Hepatocyte (in vitro differentiated cells): ENCODE measurements around the gene VCL. TPM values are rescaled to one million over a fixed set of nuclear protein-coding genes. Genes with fewer than 3 reads are reported as not detected.
A peak's percentile ranks its signal among the peaks of the same experiment; 100 is the strongest.
"Not testable (repeated sequence)": the region's sequence is repeated elsewhere in the genome, so short reads cannot be mapped to it uniquely, and the experiment has no call there.

Experiments
- DNase-seq: peaks from one replicate; pipeline ENCODE4 v3.0.0-alpha.2; 2016; ENCODE audit warnings: low spot score
- H2AFZ ChIP-seq: fragments of 200-600 bp; sonication (generic); 2 replicates; pipeline ENCODE4 v1.6.0; 2016; ENCODE audit warnings: antibody characterized with exemption, mild to moderate bottlenecking
- H3K27ac ChIP-seq: fragments of 200-600 bp; sonication (generic); 2 replicates; pipeline ENCODE4 v1.5.1; 2016; ENCODE audit warnings: mild to moderate bottlenecking
- H3K27me3 ChIP-seq: fragments of 200-600 bp; sonication (generic); 2 replicates; pipeline ENCODE4 v1.6.1; 2016
- H3K36me3 ChIP-seq: fragments of 200-600 bp; sonication (generic); replicated peaks from 2 replicates; pipeline ENCODE4 v1.5.1; 2016; ENCODE audit warnings: low read depth; ENCODE audit not compliant: insufficient read depth
- H3K4me1 ChIP-seq: fragments of 200-600 bp; sonication (generic); 2 replicates; pipeline ENCODE4 v1.5.1; 2016; ENCODE audit warnings: mild to moderate bottlenecking, moderate library complexity; ENCODE audit not compliant: insufficient read depth
- H3K4me2 ChIP-seq: fragments of 200-600 bp; sonication (generic); 2 replicates; pipeline ENCODE4 v1.6.0; 2016
- H3K4me3 ChIP-seq: fragments of 200-600 bp; sonication (generic); 2 replicates; pipeline ENCODE4 v1.5.1; 2016; ENCODE audit warnings: mild to moderate bottlenecking
- H3K79me2 ChIP-seq: fragments of 200-600 bp; sonication (generic); 2 replicates; pipeline ENCODE4 v1.6.0; 2017; ENCODE audit warnings: mild to moderate bottlenecking
- H3K9me2 ChIP-seq: fragments of 200-600 bp; sonication (generic); replicated peaks from 2 replicates; pipeline ENCODE4 v1.6.0; 2017; ENCODE audit warnings: mild to moderate bottlenecking; ENCODE audit not compliant: insufficient read depth
- H3K9me3 ChIP-seq: fragments of 200-600 bp; sonication (generic); 2 replicates; pipeline ENCODE4 v1.5.1; 2016; ENCODE audit warnings: low read depth, mild to moderate bottlenecking
- H4K20me1 ChIP-seq: fragments of 200-600 bp; sonication (generic); 2 replicates; pipeline ENCODE4 v1.6.0; 2016; ENCODE audit warnings: mild to moderate bottlenecking; ENCODE audit not compliant: insufficient read depth, poor library complexity, severe bottlenecking
- CTCF ChIP-seq: fragments of 200-600 bp; sonication (generic); IDR thresholded peaks from 2 replicates; pipeline ENCODE4 v1.5.1; 2016; ENCODE audit warnings: antibody characterized with exemption, mild to moderate bottlenecking; ENCODE audit not compliant: poor library complexity
- EZH2 ChIP-seq: fragments of 200-600 bp; sonication (generic); IDR thresholded peaks from 2 replicates; pipeline ENCODE4 v1.6.1; 2016; ENCODE audit warnings: antibody characterized with exemption, mild to moderate bottlenecking, borderline replicate concordance
- EZH2phosphoT487 ChIP-seq: fragments of 200-600 bp; sonication (generic); IDR thresholded peaks from one replicate; pipeline ENCODE4 v1.6.1; 2018; ENCODE audit warnings: antibody characterized with exemption, mild to moderate bottlenecking, low read depth, moderate library complexity; ENCODE audit not compliant: unreplicated experiment, severe bottlenecking
- WGBS: methylation state at CpG from one replicate; pipeline ENCODE4 v1.1.6; 2016; ENCODE audit warnings: low lambda C conversion rate; ENCODE audit errors: missing lambda C conversion rate; 5-methylcytosine and 5-hydroxymethylcytosine counted together
- polyA plus RNA-seq: library from polyadenylated mRNA; unstranded; fragments of >200 nt; fragmentation: Nextera tagmentation; extraction: Ambion mirVana; gene quantifications from 2 replicates; pipeline ENCODE4 v1.2.1, GENCODE V29; 2016
- total RNA-seq: library from RNA; depleted of rRNA; stranded (reverse); fragments of >200 nt; gene quantifications from 2 replicates; pipeline ENCODE4 v1.2.3, GENCODE V29; 2014

The VCL gene
- total and polyA plus RNA-seq, 2 experiments from 2014 or later: 60.8 to 93.4 TPM

- no peak overlapping the region for H3K27ac ChIP-seq
- WGBS: 94% methylated on average over 6 of the region's 6 CpGs
- H3K79me2 ChIP-seq: peaks cover 99% of the 10 kb centered on the region
Observed at GRCh38 chr10:74011017-74011416, 13.1 kb downstream of the VCL start.

GRCh38 chr10:74011770-74012169 lies 13.9 kb downstream of the VCL start:
- no peaks in the 10 kb centered on the region for H3K36me3 ChIP-seq
- H4K20me1 ChIP-seq: peaks cover 52% of the 10 kb centered on the region
- no peak overlapping the region for H3K27ac ChIP-seq
- H3K9me2 ChIP-seq: no peaks in the 10 kb centered on the region
- WGBS: 48% methylated on average over 1 of the region's 1 CpG
- H3K27me3 ChIP-seq: no peaks in the 10 kb centered on the region
- H3K79me2 ChIP-seq: peaks cover 98% of the 10 kb centered on the region
- no peak overlapping the region for H2AFZ ChIP-seq
- peaks cover 24% of the 10 kb centered on the region for H3K4me1 ChIP-seq
- TF ChIP-seq EZH2 (no peak), EZH2phosphoT487 (no peak), CTCF (no peak)
- peak overlapping the region; percentile 10 for H3K4me2 ChIP-seq
- H3K4me3 ChIP-seq: no peak overlapping the region
- peak; percentile 59 for DNase-seq
- H3K9me3 ChIP-seq: no peaks in the 10 kb centered on the region

More at GRCh38 chr10:74011017-74011416, 13.1 kb downstream of the VCL start:
- H3K27me3 ChIP-seq: no peaks in the 10 kb centered on the region
- H3K4me3 ChIP-seq: no peak overlapping the region
- peak overlapping the region; percentile 10 for H3K4me2 ChIP-seq
- H3K9me3 ChIP-seq: no peaks in the 10 kb centered on the region
- H4K20me1 ChIP-seq: peaks cover 54% of the 10 kb centered on the region
- H2AFZ ChIP-seq: no peak overlapping the region
- no peak for TF ChIP-seq EZH2phosphoT487
- no peak for DNase-seq
- no peaks in the 10 kb centered on the region for H3K36me3 ChIP-seq
- H3K4me1 ChIP-seq: peaks cover 29% of the 10 kb centered on the region
- no peaks in the 10 kb centered on the region for H3K9me2 ChIP-seq

GRCh38 chr10:74012480-74012879 lies 14.6 kb downstream of the VCL start:
- DNase-seq: no peak
- 93% methylated on average over 2 of the region's 2 CpGs for WGBS
- Histone ChIP-seq H3K9me3 (no peaks in the 10 kb centered on the region), H4K20me1 (peaks cover 45% of the 10 kb centered on the region), H3K36me3 (no peaks in the 10 kb centered on the region), H3K4me1 (peaks cover 24% of the 10 kb centered on the region), H3K79me2 (peaks cover 95% of the 10 kb centered on the region), H3K27ac (no peak overlapping the region), H3K4me2 (no peak overlapping the region), H3K9me2 (no peaks in the 10 kb centered on the region), H2AFZ (no peak overlapping the region), H3K27me3 (no peaks in the 10 kb centered on the region), H3K4me3 (no peak overlapping the region)
- TF ChIP-seq CTCF: no peak
- TF ChIP-seq EZH2: no peak
- no peak for TF ChIP-seq EZH2phosphoT487

DNA sequence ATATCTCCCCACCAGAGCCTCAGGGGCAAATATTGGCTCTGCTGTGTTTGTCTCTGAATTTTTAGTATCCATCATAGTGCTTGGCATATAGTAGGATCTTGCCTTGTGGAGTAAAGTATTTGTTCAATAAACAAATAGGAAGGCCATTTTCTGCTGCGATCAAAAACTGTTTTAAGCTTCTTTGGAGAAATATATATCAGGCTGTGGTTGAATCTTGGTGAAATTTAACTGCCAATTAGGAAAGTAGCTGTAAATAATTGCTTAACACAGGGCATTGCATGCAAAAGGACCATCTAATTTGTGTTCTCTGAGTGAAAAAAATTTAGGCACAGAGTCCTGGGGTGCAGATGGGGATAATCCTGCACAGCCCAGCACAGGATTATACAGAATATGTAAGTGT lies 15.1 kb downstream of the VCL start:
- H3K27ac ChIP-seq: no peak overlapping the region

GRCh38 chr10:74014574-74014973 lies 16.7 kb downstream of the VCL start:
- not testable (repeated sequence) for H3K27ac ChIP-seq, H3K9me2 ChIP-seq, H3K4me2 ChIP-seq, H3K36me3 ChIP-seq, H3K9me3 ChIP-seq, H3K4me3 ChIP-seq, H2AFZ ChIP-seq, H3K27me3 ChIP-seq, DNase-seq
- WGBS: 99% methylated on average over 3 of the region's 3 CpGs
- Histone ChIP-seq H3K79me2 (peaks cover 94% of the 10 kb centered on the region), H3K4me1 (peaks cover 18% of the 10 kb centered on the region), H4K20me1 (peaks cover 43% of the 10 kb centered on the region)

More for the DNA sequence above, 15.1 kb downstream of the VCL start:
- H3K4me3 ChIP-seq: no peak overlapping the region
- DNase-seq: no peak
- H3K36me3 ChIP-seq: no peaks in the 10 kb centered on the region
- H3K9me2 ChIP-seq: no peaks in the 10 kb centered on the region
- no peaks in the 10 kb centered on the region for H3K27me3 ChIP-seq
- no peak overlapping the region for H3K4me2 ChIP-seq
- H4K20me1 ChIP-seq: peaks cover 41% of the 10 kb centered on the region
- no peak overlapping the region for H2AFZ ChIP-seq
- 90% methylated on average over 1 of the region's 1 CpG for WGBS
- peaks cover 95% of the 10 kb centered on the region for H3K79me2 ChIP-seq
- H3K4me1 ChIP-seq: peaks cover 24% of the 10 kb centered on the region
- TF ChIP-seq CTCF: no peak
- TF ChIP-seq EZH2: no peak
- no peak for TF ChIP-seq EZH2phosphoT487
- no peaks in the 10 kb centered on the region for H3K9me3 ChIP-seq
